Neuron (in vitro differentiated cells): Measurements from ENCODE around the gene TUBE1.

Experiments
- H2AFZ ChIP-seq: one replicate; pipeline ENCODE4 v1.6.1; 2013; ENCODE audit warnings: low read depth, mild to moderate bottlenecking, inconsistent platforms, low read length, moderate library complexity
- H3K27me3 ChIP-seq: one replicate; pipeline ENCODE4 v1.6.1; 2013; ENCODE audit warnings: low read length; ENCODE audit not compliant: insufficient read depth
- H3K36me3 ChIP-seq: one replicate; pipeline ENCODE4 v1.6.1; 2013; ENCODE audit warnings: low read length; ENCODE audit not compliant: insufficient read depth
- H3K4me1 ChIP-seq: one replicate; pipeline ENCODE4 v1.6.1; 2013; ENCODE audit warnings: low read length; ENCODE audit not compliant: insufficient read depth
- H3K4me3 ChIP-seq: 2 replicates; pipeline ENCODE4 v1.5.1; 2013; ENCODE audit warnings: mild to moderate bottlenecking, low read length, moderate library complexity
- H3K9me3 ChIP-seq: one replicate; pipeline ENCODE4 v1.6.1; 2013; ENCODE audit warnings: low read length

The TUBE1 gene

DNA sequence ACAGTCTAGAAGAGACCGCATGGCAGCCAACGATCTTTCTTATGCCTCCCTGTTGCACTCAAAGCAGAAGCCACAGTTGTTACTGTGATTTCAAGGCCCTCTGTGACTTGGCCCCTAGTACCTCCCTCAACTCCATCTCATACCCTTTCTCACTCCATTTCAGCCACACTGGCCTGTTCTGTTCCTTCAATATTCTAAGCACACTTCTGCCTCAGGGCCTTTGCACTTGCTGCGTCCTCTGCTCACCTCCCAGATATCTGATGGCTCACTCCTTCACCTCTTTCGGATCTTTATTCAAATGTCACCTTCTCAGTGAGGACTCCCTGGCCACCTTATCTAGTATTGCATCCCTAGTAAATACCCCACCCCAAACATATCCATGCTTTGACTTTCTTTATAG, 62.8 kb downstream of the TUBE1 start:
- Histone ChIP-seq H3K27me3 (no peaks in the 10 kb centered on the region), H3K4me3 (no peak overlapping the region), H3K4me1 (peaks cover 19% of the 10 kb centered on the region), H2AFZ (no peak overlapping the region), H3K9me3 (peaks cover 7% of the 10 kb centered on the region), H3K36me3 (no peaks in the 10 kb centered on the region)

DNA sequence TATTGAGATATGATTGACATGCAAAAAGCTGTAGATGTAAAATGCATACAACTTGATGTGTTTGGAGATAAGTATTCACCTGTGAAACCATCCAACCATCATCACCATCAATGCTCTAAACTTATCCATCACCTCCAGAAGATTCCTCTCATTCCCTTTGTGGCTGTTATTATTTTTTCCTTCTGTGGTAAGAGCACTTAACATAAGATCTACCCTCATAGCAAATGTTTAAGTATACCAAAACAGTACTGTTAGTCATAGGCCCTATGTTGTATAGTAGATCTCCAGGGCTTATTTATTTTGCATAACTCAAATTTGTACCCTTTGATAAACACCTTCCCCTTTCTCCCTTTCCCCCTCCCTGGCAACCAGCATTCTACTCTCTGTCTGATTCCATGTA, 64.5 kb downstream of the TUBE1 start:
- Histone ChIP-seq H3K9me3 (peaks cover 7% of the 10 kb centered on the region), H3K4me1 (peaks cover 36% of the 10 kb centered on the region), H3K27me3 (no peaks in the 10 kb centered on the region), H2AFZ (no peak overlapping the region), H3K4me3 (no peak overlapping the region), H3K36me3 (no peaks in the 10 kb centered on the region)

GRCh38 chr6:112021691-112022310, 65.5 kb downstream of the TUBE1 start:
- no peaks in the 10 kb centered on the region for H3K36me3 ChIP-seq
- H3K4me3 ChIP-seq = no peak overlapping the region
- H3K4me1 ChIP-seq = peaks cover 38% of the 10 kb centered on the region
- H3K9me3 ChIP-seq = peaks cover 7% of the 10 kb centered on the region
- H2AFZ ChIP-seq = no peak overlapping the region
- H3K27me3 ChIP-seq = no peaks in the 10 kb centered on the region
